Fibroblast of lung (primary cell): Measurements from ENCODE around the gene ZRSR2.

Source experiments
- EZH2 ChIP-seq: IDR thresholded peaks from 2 replicates; pipeline ENCODE4 v1.5.1; 2012; ENCODE audit warnings: low read length, control low read depth, mild to moderate bottlenecking; ENCODE audit errors: missing control alignments
- TF ChIP-seq, protein P1 (sequence below), 2 donors: IDR thresholded peaks in 1 of 2; conservative IDR thresholded peaks in 1 of 2; 1 replicate in 1 of 2; 2 replicates in 1 of 2; pipeline ENCODE4 v1.5.1; 2011 to 2012; ENCODE audit warnings: low read length in 2 of 2, control low read depth in 1 of 2, inconsistent platforms in 1 of 2, low read depth in 1 of 2, mild to moderate bottlenecking in 1 of 2

DNA sequence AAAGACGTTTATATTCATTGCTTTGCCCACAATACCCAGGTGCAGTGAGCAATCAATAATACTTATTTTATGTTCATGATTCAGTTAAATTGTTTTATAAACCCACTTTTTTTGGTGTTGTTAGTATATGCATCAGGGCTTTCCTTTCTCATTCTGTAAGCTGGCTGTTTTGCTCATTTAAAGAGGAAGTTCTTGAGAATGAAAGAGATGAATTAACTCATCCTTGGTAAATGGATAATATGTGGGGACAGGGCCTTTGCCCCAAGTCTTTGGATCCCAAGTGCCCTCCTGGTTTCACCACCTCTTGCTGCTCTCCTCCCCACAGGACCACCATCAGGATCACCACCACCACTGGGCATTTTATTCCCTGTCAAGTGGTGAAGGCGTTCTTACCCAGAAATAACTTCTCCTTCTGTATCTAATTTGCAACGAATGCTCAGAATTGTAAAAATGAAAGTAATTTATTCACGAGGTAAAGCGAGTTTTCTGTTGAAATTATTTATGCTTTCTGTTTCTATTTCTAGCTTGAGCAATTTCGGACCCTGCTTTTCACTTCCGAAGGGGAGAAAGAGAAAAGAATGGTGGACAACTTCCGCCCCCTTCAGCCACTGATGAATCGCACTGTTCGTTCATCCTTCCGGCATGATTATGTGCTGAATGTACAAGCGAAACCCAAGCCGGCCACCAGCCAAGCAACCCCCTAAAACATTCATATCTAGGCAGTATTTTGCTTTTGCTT, 8.2 kb upstream of the ZRSR2 start:
- TF ChIP-seq, protein P1, sequence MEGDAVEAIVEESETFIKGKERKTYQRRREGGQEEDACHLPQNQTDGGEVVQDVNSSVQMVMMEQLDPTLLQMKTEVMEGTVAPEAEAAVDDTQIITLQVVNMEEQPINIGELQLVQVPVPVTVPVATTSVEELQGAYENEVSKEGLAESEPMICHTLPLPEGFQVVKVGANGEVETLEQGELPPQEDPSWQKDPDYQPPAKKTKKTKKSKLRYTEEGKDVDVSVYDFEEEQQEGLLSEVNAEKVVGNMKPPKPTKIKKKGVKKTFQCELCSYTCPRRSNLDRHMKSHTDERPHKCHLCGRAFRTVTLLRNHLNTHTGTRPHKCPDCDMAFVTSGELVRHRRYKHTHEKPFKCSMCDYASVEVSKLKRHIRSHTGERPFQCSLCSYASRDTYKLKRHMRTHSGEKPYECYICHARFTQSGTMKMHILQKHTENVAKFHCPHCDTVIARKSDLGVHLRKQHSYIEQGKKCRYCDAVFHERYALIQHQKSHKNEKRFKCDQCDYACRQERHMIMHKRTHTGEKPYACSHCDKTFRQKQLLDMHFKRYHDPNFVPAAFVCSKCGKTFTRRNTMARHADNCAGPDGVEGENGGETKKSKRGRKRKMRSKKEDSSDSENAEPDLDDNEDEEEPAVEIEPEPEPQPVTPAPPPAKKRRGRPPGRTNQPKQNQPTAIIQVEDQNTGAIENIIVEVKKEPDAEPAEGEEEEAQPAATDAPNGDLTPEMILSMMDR (conservative IDR thresholded peaks at IDR 0.05 in 1 of 2, IDR thresholded peaks at IDR 0.05 in 1 of 2; ENCODE audit: low read depth in 1 of 2, low read length in 2 of 2) = no peak
- no peak for TF ChIP-seq EZH2
